Hepatocyte (in vitro differentiated cells): Measurements from ENCODE around the gene ZNF536.

ENCODE experiments used
- CTCF ChIP-seq: fragments of 200-600 bp; sonication (generic); IDR thresholded peaks from 2 replicates; pipeline ENCODE4 v1.5.1; 2016; ENCODE audit warnings: antibody characterized with exemption, mild to moderate bottlenecking; ENCODE audit not compliant: poor library complexity
- EZH2 ChIP-seq: fragments of 200-600 bp; sonication (generic); IDR thresholded peaks from 2 replicates; pipeline ENCODE4 v1.6.1; 2016; ENCODE audit warnings: antibody characterized with exemption, mild to moderate bottlenecking, borderline replicate concordance
- EZH2phosphoT487 ChIP-seq: fragments of 200-600 bp; sonication (generic); IDR thresholded peaks from one replicate; pipeline ENCODE4 v1.6.1; 2018; ENCODE audit warnings: antibody characterized with exemption, mild to moderate bottlenecking, low read depth, moderate library complexity; ENCODE audit not compliant: unreplicated experiment, severe bottlenecking

DNA sequence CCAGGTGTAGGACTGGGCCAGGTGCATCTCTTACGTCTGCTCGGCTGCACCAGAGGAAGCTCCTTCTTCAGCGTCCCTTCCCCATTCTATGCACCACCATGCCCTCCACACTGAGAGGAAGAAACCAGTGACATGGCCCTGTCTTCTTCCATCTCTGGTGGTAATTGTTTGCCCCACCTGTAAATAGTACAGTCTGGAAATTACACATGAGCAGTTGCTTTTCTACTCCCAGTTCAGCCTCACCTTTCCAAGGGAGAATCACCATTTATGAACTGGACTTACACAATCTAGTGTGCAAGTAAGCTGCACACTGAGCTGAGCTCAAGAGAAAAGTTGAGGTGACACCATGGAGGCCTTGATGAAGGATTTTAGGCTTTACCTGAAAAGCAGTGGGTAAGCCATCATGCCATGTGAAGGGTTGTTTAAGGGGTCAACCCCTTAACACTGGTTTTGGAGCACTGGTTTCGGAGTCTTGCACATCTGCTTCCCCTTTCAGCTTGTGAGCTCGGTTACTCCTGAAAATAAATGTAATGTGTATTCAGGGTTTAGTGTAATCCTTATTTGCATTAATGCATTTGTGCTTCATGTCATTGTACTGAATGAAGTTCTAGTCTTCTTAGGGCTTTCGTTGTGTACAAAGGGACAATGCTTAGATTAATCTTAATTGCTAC lies 22.4 kb downstream of the ZNF536 start:
- TF ChIP-seq EZH2: no peak
- TF ChIP-seq CTCF: no peak
- TF ChIP-seq EZH2phosphoT487: no peak
